Activated T-helper 2 cell treated with anti-CD3 and anti-CD28 coated beads, Interferon-gamma antibody, Interleukin-2, Interleukin-4, amounts not matched to agents 10 μg/mL and 5 μg/mL and 100 μg/mL, durations not matched to agents 14 hours and 24 hours and 36 hours (primary cell): ENCODE measurements around the gene PKNOX1. TPM values are rescaled to one million over a fixed set of nuclear protein-coding genes. Genes with fewer than 3 reads are reported as not detected.
A peak's percentile ranks its signal among the peaks of the same experiment; 100 is the strongest.
"Not testable (repeated sequence)": the region's sequence is repeated elsewhere in the genome, so short reads cannot be mapped to it uniquely, and the experiment has no call there.

ENCODE experiments used
- DNase-seq: peaks from one replicate; pipeline ENCODE4 v3.0.0; 2021; ENCODE audit warnings: low spot score
- H3K27ac Mint-ChIP-seq: one replicate; pipeline ENCODE4 v1.8.0; 2021; ENCODE audit warnings: mixed read lengths
- H3K27me3 Mint-ChIP-seq: one replicate; pipeline ENCODE4 v1.8.0; 2021; ENCODE audit warnings: low read depth, mixed read lengths
- H3K36me3 Mint-ChIP-seq: one replicate; pipeline ENCODE4 v1.8.0; 2021; ENCODE audit warnings: low read depth, mixed read lengths
- H3K4me1 Mint-ChIP-seq: one replicate; pipeline ENCODE4 v1.8.0; 2021; ENCODE audit warnings: low read depth, mixed read lengths
- H3K4me3 Mint-ChIP-seq: one replicate; pipeline ENCODE4 v1.8.0; 2021; ENCODE audit warnings: low read depth, mild to moderate bottlenecking, moderate library complexity, mixed read lengths
- H3K9me3 Mint-ChIP-seq: one replicate; pipeline ENCODE4 v1.8.0; 2021; ENCODE audit warnings: mixed read lengths
- intact Hi-C: fragments of 100-400 bp; cut with micrococcal nuclease; formaldehyde crosslinking; loops from one replicate; pipeline ENCODE4 v1.15.1; 2023
- total RNA-seq: library from RNA; stranded (reverse); gene quantifications from 2 replicates; pipeline ENCODE4 v1.2.3, GENCODE V29; 2022

Gene PKNOX1
- total RNA-seq, 1 donor from 2014 or later = 25.6 TPM

GRCh38 chr21:42981862-42982261, 7.5 kb downstream of the PKNOX1 start:
- H3K9me3 Mint-ChIP-seq = no peaks in the 10 kb centered on the region
- H3K4me1 Mint-ChIP-seq = peaks cover 31% of the 10 kb centered on the region
- H3K36me3 Mint-ChIP-seq = peaks cover 19% of the 10 kb centered on the region
- H3K4me3 Mint-ChIP-seq = no peak overlapping the region
- no peak for DNase-seq
- intact Hi-C loops = no loop called here
- H3K27ac Mint-ChIP-seq = no peak overlapping the region
- H3K27me3 Mint-ChIP-seq = no peaks in the 10 kb centered on the region

- Mint-ChIP-seq H3K4me3 (no peak overlapping the region), H3K27me3 (no peaks in the 10 kb centered on the region), H3K4me1 (peaks cover 20% of the 10 kb centered on the region), H3K9me3 (no peaks in the 10 kb centered on the region), H3K36me3 (peaks cover 7% of the 10 kb centered on the region), H3K27ac (peak overlapping the region; percentile 39)
- no peak for DNase-seq
- intact Hi-C loops = no loop called here
These were observed 8.7 kb downstream of the PKNOX1 start for GRCh38 chr21:42983103-42983502.

GRCh38 chr21:42983869-42984268, 9.5 kb downstream of the PKNOX1 start:
- Mint-ChIP-seq H3K4me3 (no peak overlapping the region), H3K9me3 (no peaks in the 10 kb centered on the region), H3K4me1 (peaks cover 20% of the 10 kb centered on the region), H3K36me3 (peaks cover 4% of the 10 kb centered on the region), H3K27me3 (no peaks in the 10 kb centered on the region), H3K27ac (no peak overlapping the region)
- intact Hi-C loops = no loop called here
- DNase-seq = no peak

- intact Hi-C loops = no loop called here
- no peak overlapping the region for H3K4me3 Mint-ChIP-seq
- no peak overlapping the region for H3K27ac Mint-ChIP-seq
- DNase-seq = no peak
- H3K9me3 Mint-ChIP-seq = no peaks in the 10 kb centered on the region
- peaks cover 24% of the 10 kb centered on the region for H3K4me1 Mint-ChIP-seq
- no peaks in the 10 kb centered on the region for H3K27me3 Mint-ChIP-seq
- H3K36me3 Mint-ChIP-seq = no peaks in the 10 kb centered on the region
These were observed 11.9 kb downstream of the PKNOX1 start for GRCh38 chr21:42986125-42986783.

- Mint-ChIP-seq H3K4me1 (peaks cover 19% of the 10 kb centered on the region), H3K27me3 (no peaks in the 10 kb centered on the region), H3K36me3 (no peaks in the 10 kb centered on the region), H3K9me3 (no peaks in the 10 kb centered on the region), H3K4me3 (no peak overlapping the region), H3K27ac (no peak overlapping the region)
- DNase-seq = no peak
- intact Hi-C loops = no loop called here
These were observed 14.0 kb downstream of the PKNOX1 start for GRCh38 chr21:42988236-42988965.

- DNase-seq, H3K36me3 Mint-ChIP-seq, H3K9me3 Mint-ChIP-seq, H3K27ac Mint-ChIP-seq, H3K4me3 Mint-ChIP-seq, H3K27me3 Mint-ChIP-seq, intact Hi-C loops: not testable (repeated sequence)
- peaks cover 19% of the 10 kb centered on the region for H3K4me1 Mint-ChIP-seq
These were observed 15.0 kb downstream of the PKNOX1 start for GRCh38 chr21:42989370-42989769.

GRCh38 chr21:42989816-42990650, 15.7 kb downstream of the PKNOX1 start:
- Mint-ChIP-seq H3K4me1 (peaks cover 19% of the 10 kb centered on the region), H3K9me3 (no peaks in the 10 kb centered on the region), H3K4me3 (no peak overlapping the region), H3K27ac (peak overlapping the region; percentile 28), H3K36me3 (no peaks in the 10 kb centered on the region), H3K27me3 (no peaks in the 10 kb centered on the region)
- intact Hi-C loops = no loop called here
- no peak for DNase-seq

- H3K9me3 Mint-ChIP-seq = peaks cover under 1% of the 10 kb centered on the region
These were observed 17.8 kb downstream of the PKNOX1 start for GRCh38 chr21:42991992-42992740.

GRCh38 chr21:42993051-42993712, 18.8 kb downstream of the PKNOX1 start:
- intact Hi-C loops = no loop called here
- Mint-ChIP-seq H3K4me1 (peaks cover 13% of the 10 kb centered on the region), H3K36me3 (peaks cover 11% of the 10 kb centered on the region)

More at GRCh38 chr21:42991992-42992740, 17.8 kb downstream of the PKNOX1 start:
- H3K36me3 Mint-ChIP-seq = peaks cover 1% of the 10 kb centered on the region
- H3K27me3 Mint-ChIP-seq = no peaks in the 10 kb centered on the region
- intact Hi-C loops = no loop called here
- peaks cover 11% of the 10 kb centered on the region for H3K4me1 Mint-ChIP-seq
- DNase-seq = no peak
- H3K4me3 Mint-ChIP-seq = no peak overlapping the region
- H3K27ac Mint-ChIP-seq = no peak overlapping the region

GRCh38 chr21:42997053-42997452, 22.7 kb downstream of the PKNOX1 start:
- H3K9me3 Mint-ChIP-seq = peaks cover 21% of the 10 kb centered on the region

More at GRCh38 chr21:42993051-42993712, 18.8 kb downstream of the PKNOX1 start:
- Mint-ChIP-seq H3K27ac (no peak overlapping the region), H3K4me3 (no peak overlapping the region), H3K27me3 (no peaks in the 10 kb centered on the region), H3K9me3 (peaks cover 11% of the 10 kb centered on the region)
- no peak for DNase-seq

GRCh38 chr21:42997983-42998382, 23.6 kb downstream of the PKNOX1 start:
- Mint-ChIP-seq H3K36me3 (peaks cover 30% of the 10 kb centered on the region), H3K9me3 (peaks cover 21% of the 10 kb centered on the region)
- H3K27ac Mint-ChIP-seq, H3K27me3 Mint-ChIP-seq, DNase-seq, H3K4me3 Mint-ChIP-seq, intact Hi-C loops, H3K4me1 Mint-ChIP-seq: not testable (repeated sequence)

More at GRCh38 chr21:42997053-42997452, 22.7 kb downstream of the PKNOX1 start:
- Mint-ChIP-seq H3K27ac (no peak overlapping the region), H3K27me3 (no peaks in the 10 kb centered on the region), H3K4me1 (peaks cover 2% of the 10 kb centered on the region), H3K36me3 (peaks cover 30% of the 10 kb centered on the region), H3K4me3 (no peak overlapping the region)
- intact Hi-C loops = no loop called here
- no peak for DNase-seq

GRCh38 chr21:42999152-42999551, 24.8 kb downstream of the PKNOX1 start:
- H3K4me3 Mint-ChIP-seq, H3K27ac Mint-ChIP-seq, DNase-seq, H3K4me1 Mint-ChIP-seq, intact Hi-C loops, H3K27me3 Mint-ChIP-seq: not testable (repeated sequence)
- Mint-ChIP-seq H3K36me3 (peaks cover 31% of the 10 kb centered on the region), H3K9me3 (peaks cover 21% of the 10 kb centered on the region)
